ENCODE results near the gene STARD7.

GRCh38 chr2:96147593-96148201, 60.9 kb downstream of the STARD7 start:
- TF ChIP-seq CTCF (conservative IDR thresholded peaks at IDR 0.05) (no peak), ZFX (IDR thresholded peaks at IDR 0.05) (no peak)

Data from C4-2B (cell line).